ENCODE results near the gene PPM1B.

- TF ChIP-seq, protein P1, sequence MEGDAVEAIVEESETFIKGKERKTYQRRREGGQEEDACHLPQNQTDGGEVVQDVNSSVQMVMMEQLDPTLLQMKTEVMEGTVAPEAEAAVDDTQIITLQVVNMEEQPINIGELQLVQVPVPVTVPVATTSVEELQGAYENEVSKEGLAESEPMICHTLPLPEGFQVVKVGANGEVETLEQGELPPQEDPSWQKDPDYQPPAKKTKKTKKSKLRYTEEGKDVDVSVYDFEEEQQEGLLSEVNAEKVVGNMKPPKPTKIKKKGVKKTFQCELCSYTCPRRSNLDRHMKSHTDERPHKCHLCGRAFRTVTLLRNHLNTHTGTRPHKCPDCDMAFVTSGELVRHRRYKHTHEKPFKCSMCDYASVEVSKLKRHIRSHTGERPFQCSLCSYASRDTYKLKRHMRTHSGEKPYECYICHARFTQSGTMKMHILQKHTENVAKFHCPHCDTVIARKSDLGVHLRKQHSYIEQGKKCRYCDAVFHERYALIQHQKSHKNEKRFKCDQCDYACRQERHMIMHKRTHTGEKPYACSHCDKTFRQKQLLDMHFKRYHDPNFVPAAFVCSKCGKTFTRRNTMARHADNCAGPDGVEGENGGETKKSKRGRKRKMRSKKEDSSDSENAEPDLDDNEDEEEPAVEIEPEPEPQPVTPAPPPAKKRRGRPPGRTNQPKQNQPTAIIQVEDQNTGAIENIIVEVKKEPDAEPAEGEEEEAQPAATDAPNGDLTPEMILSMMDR (conservative IDR thresholded peaks at IDR 0.05; ENCODE audit: low read depth, low read length), result no peak
- no peak for TF ChIP-seq EZH2 (IDR thresholded peaks at IDR 0.05; ENCODE audit: borderline replicate concordance, low read depth, low read length, poor library complexity, severe bottlenecking)
Measured at GRCh38 chr2:44166096-44166495, 2.6 kb upstream of the PPM1B start.

Data from A673 (cell line).